Esophagus squamous epithelium (tissue), 4 donors: ENCODE results near the gene DYNC2H1.

Experiments
- POLR2A ChIP-seq, 4 donors: fragments of 450-650 bp; IDR thresholded peaks; one replicate each; pipeline ENCODE4 v1.6.1; 2017; ENCODE audit warnings: antibody characterized with exemption in 4 of 4, mild to moderate bottlenecking in 4 of 4, moderate library complexity in 3 of 4
- TF ChIP-seq, protein P1 (sequence below), 6 experiments: fragments of 450-650 bp in 4 of 6; fragments of 200-600 bp in 2 of 6; sonication (generic) in 2 of 6; IDR thresholded peaks; one replicate each; pipeline ENCODE4 v1.5.1; 2016 to 2019; ENCODE audit warnings: antibody characterized with exemption in 6 of 6, mild to moderate bottlenecking in 4 of 6, moderate library complexity in 4 of 6

DNA sequence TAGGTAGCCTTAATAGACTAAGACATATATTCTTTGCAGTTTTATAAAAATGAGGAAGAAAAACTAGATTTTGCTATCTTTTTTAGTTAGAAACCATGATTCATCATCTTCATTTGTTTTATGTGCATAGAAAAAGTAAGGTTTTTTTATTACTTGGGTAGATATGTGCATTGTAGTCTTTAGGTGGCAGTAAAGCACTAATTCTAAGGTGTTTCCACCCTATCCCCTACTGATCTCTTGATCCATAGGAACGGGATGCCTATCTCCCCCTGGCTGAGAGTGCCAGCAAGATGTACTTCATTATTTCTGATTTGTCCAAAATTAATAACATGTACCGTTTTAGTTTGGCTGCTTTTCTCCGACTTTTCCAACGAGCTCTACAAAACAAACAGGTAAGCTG, 148.1 kb downstream of the DYNC2H1 start:
- TF ChIP-seq, protein P1, sequence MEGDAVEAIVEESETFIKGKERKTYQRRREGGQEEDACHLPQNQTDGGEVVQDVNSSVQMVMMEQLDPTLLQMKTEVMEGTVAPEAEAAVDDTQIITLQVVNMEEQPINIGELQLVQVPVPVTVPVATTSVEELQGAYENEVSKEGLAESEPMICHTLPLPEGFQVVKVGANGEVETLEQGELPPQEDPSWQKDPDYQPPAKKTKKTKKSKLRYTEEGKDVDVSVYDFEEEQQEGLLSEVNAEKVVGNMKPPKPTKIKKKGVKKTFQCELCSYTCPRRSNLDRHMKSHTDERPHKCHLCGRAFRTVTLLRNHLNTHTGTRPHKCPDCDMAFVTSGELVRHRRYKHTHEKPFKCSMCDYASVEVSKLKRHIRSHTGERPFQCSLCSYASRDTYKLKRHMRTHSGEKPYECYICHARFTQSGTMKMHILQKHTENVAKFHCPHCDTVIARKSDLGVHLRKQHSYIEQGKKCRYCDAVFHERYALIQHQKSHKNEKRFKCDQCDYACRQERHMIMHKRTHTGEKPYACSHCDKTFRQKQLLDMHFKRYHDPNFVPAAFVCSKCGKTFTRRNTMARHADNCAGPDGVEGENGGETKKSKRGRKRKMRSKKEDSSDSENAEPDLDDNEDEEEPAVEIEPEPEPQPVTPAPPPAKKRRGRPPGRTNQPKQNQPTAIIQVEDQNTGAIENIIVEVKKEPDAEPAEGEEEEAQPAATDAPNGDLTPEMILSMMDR (IDR thresholded peaks at IDR 0.05), result no peak
- TF ChIP-seq POLR2A (IDR thresholded peaks at IDR 0.05), result no peak
